Suppressor macrophage treated with lipopolysaccharide for 1 hour (primary cell): ENCODE results near the gene HES7.
"Not testable (repeated sequence)": the region's sequence is repeated elsewhere in the genome, so short reads cannot be mapped to it uniquely, and the experiment has no call there.

Source experiments
- DNase-seq, 3 donors: peaks; one replicate each; pipeline ENCODE4 v3.0.0-alpha.2; 2020 to 2022

The HES7 gene

GRCh38 chr17:8123695-8124349 is at the start of gene HES7:
TSS of gene HES7 (minus strand) at chr17:8124106. CDS start at chr17:8124084, 22 bp downstream.
- peak in 1 of 3 donors; percentile 17 for DNase-seq

DNA sequence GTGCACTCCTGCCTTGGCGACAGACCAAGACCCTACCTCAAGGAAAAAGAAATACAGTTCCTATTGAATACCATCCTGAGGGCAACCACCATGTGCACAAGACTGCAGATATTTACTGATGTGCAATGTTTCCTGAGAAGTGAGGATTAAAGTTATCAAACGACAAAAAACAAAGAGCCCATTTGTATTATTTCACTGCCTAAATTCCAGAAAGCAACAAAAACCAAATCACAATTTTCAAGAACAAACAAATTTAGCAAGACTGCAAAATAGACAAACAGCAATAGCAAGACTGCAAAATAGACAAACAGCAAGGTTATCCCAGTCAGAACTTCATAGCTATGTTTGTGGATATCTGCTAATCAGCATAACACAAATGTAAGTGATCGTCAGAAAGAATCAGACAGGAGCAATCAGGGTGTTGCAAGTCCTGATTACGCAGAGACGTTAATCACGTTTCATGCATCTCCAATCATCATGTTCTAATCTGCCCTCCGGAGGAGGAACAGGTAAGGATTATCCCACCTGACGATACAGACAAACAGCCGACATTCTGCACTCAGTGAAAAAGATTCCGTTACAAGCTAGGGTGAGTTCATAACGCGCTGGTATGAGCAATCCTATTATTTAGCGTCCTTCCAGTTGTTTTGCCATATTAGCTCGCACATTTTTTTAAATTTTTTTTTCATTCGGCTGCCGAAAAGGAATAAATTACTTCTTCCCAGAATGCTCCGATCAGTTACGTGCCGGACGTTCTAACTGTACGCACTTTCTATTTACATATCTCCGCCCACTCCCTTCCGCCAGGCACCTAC is 49.4 kb upstream of the HES7 start:
- DNase-seq: peak; percentile 93 to 99 (median 97)

DNA sequence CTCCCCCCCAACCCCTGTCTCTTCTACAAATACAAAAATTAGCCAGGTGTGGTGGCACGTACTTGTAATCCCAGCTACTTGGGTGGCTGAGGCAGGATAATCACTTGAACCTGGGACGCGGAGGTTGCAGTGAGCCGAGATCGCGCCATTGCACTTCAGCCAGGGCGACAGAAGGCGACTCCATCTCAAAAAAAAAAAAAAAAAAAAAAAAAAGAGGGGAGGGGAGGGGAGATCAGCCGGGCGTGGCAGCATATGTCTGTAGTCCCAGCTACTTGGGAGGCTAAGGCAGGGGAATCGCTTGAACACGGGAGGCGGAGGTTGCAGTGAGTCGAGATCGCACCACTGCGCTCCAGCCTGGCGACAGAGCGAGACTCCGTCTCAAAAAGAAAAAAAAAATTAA is 46.3 kb upstream of the HES7 start:
- not testable (repeated sequence) for DNase-seq

- DNase-seq: no peak
These were observed 43.6 kb upstream of the HES7 start for GRCh38 chr17:8167526-8167925.

DNA sequence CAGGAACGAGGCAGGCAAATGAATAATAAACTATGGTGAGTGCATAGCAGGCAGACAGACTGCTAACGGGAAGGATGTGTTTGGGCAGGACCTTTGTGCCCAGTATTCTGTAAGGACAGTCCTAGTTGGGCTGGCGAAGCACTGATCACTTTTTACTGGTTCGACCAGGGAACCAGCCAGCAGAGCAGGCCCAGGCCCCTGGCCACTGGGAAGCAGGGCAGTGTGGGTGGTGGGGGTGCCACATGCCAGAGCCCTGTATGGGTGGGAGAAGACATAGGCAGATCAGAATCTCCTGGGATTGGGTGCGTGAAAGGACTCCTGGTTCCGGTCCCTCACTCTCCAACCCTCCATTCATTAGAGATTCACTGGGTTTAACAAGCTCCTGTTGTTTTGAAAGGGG is 42.8 kb upstream of the HES7 start:
- no peak for DNase-seq

DNA sequence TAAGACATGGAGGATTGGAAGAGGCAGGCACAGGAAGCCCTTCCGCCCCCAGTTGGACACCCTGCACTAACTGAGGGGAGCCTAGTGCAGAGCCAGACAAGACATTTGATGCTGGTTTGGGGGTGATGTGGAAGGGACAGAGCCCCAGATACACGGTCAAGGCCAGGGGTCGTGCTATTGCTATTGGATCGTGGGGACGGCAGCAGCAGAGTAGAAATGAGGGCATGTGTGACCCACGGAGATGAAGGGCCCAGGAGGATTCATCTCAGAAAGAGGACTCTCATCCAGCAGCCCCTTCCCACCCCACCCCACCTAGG is 40.9 kb upstream of the HES7 start:
- no peak for DNase-seq

DNA sequence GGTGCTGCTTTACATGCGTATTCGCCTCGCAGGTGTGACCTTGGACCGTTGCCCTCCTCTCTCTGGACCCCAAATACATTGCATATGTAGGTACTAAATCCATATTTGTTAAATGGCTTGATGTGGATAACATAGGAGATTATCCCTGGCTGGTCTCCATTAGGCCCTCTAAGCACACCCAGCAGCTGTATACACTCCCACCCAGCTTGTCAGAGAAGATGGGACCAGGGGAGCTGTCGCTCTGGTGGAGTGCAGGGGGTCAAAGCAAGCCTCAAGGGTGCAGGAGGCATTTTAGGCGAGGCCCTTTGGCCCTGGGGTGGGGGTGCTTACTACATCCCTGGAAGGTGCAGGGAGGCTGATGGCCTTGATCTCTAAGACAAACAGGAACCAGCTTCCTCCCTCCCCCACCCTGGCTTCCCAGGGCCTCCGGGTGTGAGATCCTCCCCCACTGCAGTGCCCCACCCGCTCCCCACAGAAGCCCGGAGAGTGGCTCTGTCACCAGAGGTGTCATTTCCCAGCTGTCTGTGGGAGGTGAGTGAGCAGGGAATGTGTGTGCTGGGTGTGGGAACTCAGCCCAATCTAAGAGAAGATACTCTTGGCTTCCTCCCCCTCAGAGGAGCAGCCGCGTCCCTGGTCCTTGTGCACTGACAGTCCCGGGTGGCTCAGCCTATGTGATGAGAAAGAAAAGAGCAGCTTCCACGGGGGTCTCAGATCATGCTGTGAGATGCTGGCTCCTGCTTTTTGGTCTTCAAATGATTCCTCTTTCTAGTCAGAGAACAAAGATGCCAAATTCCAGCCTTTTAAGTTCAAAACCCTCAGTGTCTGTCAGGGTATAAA is 40.3 kb upstream of the HES7 start:
- DNase-seq: peak; percentile 79 to 87 (median 84)

DNA sequence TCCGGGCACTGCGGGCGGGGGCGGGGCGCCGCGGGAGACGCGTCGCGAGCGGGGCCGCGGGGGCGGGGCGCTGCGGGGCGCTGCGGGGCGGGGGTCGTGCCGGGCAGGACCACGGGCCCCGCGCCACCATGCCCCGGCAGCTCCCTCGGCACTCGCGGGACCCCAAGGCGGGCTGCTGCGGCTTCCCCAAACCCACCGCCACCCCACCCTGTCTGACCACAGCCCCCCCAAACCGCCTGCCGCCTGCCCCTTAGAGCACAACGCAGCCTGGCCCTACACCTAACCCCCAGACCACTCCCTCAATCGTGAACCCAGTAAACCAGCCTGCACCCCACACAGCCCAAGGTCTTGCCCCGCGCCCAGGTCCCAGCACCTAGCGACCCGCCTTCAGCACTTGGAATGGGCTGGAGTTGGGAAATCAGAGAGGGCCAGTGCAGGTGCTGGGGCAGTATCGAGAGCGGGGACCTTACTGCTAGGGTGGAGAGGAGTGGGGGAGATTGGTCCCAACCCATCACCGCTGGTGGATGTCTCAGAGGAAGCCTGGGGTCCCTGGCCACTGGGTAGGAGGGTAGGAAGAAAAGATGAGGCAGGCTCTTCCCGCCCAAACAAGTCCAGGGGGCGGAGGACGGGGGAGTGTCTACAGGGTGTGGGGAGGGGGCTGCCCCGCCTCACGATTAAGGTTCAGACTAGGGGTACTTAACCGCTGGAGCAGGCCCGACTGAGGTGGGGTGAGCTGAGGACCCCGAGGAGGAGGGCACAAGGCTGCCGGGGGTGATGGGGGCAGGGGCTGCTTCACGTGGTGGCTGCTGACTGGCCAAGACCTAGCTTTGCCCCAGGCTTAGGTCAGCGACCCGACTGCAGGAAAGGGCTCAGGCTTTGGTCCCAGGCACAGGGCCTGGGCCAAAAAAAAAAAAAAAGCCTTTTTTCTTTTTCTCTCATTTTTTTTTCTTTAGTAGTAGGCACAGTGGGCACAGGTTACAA is 39.4 kb upstream of the HES7 start:
- DNase-seq: no peak

- peak; percentile 81 to 94 (median 88) for DNase-seq
These were observed 38.5 kb upstream of the HES7 start, which contains the start of gene VAMP2 for GRCh38 chr17:8162233-8162996. TSS of gene VAMP2 (minus strand) at chr17:8162948. CDS start at chr17:8162879, 69 bp downstream.

DNA sequence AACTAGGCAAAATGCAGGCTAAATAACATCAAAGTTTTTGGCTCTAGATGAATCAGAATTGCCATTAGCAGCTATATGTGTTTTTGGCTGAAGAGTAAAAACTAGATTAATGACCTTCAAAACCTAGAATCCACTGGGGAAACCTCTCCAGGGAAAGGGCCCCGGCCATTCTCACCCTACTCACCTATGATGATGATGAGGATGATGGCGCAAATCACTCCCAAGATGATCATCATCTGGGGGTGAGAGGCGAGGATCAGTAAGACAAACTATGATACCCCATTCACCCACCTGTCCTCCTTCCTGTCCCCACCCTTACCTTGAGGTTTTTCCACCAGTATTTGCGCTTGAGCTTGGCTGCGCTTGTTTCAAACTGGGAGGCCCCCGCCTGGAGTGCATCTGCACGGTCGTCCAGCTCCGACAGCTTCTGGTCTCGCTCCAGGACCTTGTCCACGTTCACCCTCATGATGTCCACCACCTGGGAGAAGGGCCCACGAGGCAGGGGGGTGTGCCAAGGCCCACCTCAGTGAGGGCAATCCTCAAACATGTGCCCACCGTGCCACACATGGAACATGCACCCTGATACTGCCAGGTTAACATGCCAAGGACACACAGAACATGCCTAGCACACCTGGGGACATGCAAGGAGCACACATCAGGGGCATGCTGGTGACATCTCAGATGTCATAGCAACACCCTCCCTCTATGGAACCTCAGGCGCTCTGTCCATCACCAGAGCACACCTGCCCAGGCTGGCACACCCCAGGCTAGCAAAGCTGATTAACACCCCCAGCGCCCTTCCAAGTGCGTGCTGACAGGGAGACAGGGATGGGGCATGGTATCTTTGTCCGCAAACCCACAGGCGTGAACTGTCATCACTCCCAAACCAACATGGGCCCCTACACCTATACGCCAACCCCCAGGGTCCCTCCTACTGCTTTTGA is 37.7 kb upstream of the HES7 start:
- no peak for DNase-seq

DNA sequence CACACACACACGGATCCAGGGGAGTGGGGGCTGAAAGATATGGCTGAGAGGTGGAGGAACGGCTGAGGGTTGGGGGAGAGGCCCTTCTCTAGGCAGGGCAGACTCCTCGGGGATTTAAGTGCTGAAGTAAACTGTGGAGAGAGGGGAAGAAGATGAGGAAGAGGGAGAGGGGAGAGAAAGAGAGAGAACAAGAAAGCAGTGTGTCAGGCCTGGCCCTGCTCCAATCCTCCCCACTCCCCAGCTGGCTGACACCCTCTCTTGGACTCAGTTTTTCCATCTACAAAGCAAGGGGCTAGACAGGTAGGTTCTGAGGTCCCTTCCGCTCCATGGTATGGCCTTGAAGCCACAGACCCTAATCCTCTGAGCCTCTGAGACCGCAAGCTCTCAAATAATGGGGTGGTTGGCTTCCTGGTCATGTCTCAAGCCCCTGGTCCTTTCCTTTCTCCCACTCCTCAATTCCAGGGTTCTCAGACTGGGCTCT is 36.9 kb upstream of the HES7 start:
- DNase-seq: no peak

DNA sequence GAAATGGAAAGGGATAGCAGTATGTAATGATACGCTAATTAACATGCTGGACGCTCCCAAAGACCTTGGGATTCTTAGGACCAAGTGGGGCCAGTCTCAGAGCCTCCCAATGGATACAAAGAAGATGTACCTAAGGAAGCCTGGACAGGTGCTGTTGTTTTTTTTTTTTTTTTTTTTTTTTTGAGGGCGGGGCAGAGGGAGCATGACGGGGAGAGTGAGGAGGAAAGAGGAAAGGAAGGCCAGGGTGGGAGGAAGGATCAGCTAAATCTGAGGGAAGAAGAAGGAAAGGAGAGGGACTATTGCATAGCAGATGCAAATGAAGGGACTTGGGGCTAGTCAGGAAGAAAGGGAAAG is 36.3 kb upstream of the HES7 start:
- peak in 1 of 3 donors; percentile 13 for DNase-seq

DNA sequence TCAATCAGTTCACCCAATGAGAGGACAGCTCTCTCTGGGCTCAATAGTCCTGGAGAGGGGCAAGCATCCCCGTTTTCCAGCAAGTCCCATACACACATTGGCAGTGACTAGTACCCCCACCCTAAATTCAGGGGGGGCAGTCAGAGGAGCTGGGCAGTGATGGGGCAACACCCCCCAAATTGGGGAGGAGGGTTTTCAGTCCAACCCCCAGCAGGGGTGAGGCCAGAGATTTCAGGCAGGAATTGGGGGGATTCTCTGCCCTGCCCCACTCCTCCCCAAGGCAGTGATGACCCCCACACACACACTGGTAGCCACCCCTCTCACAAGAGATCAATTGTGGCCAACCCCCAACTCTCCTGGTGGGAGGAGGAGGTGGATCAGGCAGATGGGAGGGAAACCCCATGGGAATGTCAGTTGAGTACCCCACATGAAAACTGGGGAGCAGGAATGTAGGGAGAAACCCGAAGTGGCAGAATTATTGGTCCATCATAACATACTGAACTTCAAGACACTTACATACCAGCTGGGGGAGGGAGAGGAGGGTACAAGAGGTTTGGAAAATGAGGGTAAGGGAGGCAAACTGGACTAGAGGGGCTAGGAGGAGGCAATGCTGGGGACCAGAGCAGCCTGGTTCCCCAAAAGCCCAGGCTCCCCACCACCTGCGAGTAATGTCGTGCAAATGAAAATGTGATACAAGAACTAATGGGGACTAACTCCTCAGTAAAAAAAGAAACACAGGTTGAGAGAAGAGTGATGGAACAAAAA is 35.7 kb upstream of the HES7 start:
- no peak for DNase-seq

- DNase-seq: no peak
These were observed 35.1 kb upstream of the HES7 start for GRCh38 chr17:8159032-8159400.

- DNase-seq: peak; percentile 94 to 97 (median 97)
These were observed 34.5 kb upstream of the HES7 start for GRCh38 chr17:8158267-8159031.

DNA sequence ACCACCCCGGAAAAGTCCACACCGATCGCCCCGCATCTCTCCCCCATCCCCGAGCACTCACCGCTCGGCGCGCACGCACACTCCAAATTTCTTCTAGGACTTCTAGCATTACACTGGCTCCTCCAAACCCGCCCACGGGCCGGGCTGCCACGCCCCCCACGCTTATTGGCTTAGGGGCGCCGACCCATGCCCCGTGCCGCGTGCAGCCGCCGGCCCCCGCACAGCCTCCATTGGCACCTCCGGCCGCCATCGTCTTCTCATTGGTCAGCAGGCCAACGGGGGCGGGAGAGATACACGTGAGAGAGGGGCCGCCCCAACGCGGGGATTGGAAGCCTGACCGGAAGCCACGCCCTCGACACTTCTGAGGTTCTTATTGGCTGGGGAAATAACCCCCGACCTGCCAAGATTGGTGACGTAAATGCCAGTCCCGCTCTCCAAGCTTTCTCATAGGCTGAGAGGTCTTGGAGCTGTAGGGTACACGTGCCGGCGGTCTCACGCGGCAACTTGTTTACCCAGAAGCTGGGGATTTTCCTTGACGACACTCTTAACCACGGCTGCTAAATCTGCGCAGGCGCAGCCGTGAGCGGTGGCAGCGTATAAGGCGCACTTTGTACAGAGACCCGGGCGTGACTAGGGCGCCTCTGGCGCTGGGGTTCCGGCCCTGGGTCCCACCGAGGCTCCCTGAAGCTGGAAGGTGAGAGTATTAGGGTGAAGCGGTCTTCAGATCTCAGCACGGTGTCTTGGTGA is 32.5 kb upstream of the HES7 start:
- peak; percentile 99 to 100 (median 100) for DNase-seq

- no peak for DNase-seq
These were observed 32.0 kb upstream of the HES7 start for GRCh38 chr17:8155996-8156245.
